GM23338 (cell line): ENCODE results near the gene TBC1D9. TPM values are rescaled to one million over a fixed set of nuclear protein-coding genes. Genes with fewer than 3 reads are reported as not detected.

Source experiments
- ATAC-seq: fragments of 200-7000 bp; cut with Tn5 transposase; 3 replicates; pipeline ENCODE4 v1.9.1; 2020
- DNase-seq: peaks from one replicate; pipeline ENCODE4 v3.0.0-alpha.2; 2015; ENCODE audit warnings: low spot score
- H2AFZ ChIP-seq: fragments of 200-600 bp; sonication (generic); 2 replicates; pipeline ENCODE4 v1.8.0; 2016; ENCODE audit warnings: antibody characterized with exemption, mild to moderate bottlenecking, moderate library complexity
- H3F3A ChIP-seq: fragments of 200-600 bp; sonication (generic); replicated peaks from 2 replicates; pipeline ENCODE4 v1.8.0; 2017; ENCODE audit warnings: antibody characterized with exemption, mixed run types, low read depth
- H3K27ac ChIP-seq: fragments of 200-600 bp; sonication (generic); 2 replicates; pipeline ENCODE4 v1.6.1; 2016; ENCODE audit warnings: low read depth
- H3K27me3 ChIP-seq: fragments of 200-600 bp; sonication (generic); 2 replicates; pipeline ENCODE4 v1.8.0; 2016; ENCODE audit warnings: mild to moderate bottlenecking, mixed run types, moderate library complexity; ENCODE audit not compliant: insufficient read depth
- H3K36me3 ChIP-seq: fragments of 200-600 bp; sonication (generic); 2 replicates; pipeline ENCODE4 v1.8.0; 2016; ENCODE audit warnings: mild to moderate bottlenecking; ENCODE audit not compliant: insufficient read depth
- H3K4me1 ChIP-seq: fragments of 200-600 bp; sonication (generic); 2 replicates; pipeline ENCODE4 v1.8.0; 2016; ENCODE audit warnings: mild to moderate bottlenecking, moderate library complexity; ENCODE audit not compliant: insufficient read depth
- H3K4me2 ChIP-seq: fragments of 200-600 bp; sonication (generic); 2 replicates; pipeline ENCODE4 v1.7.1; 2017; ENCODE audit warnings: mixed run types
- H3K4me3 ChIP-seq: fragments of 200-600 bp; sonication (generic); 2 replicates; pipeline ENCODE4 v1.6.1; 2016; ENCODE audit warnings: mixed run types
- H3K79me2 ChIP-seq: fragments of 200-600 bp; sonication (generic); replicated peaks from 2 replicates; pipeline ENCODE4 v1.8.0; 2017; ENCODE audit warnings: mild to moderate bottlenecking; ENCODE audit not compliant: insufficient read depth
- H3K9me2 ChIP-seq: fragments of 200-600 bp; sonication (generic); 2 replicates; pipeline ENCODE4 v1.8.0; 2017; ENCODE audit not compliant: insufficient read depth
- H4K20me1 ChIP-seq: fragments of 200-600 bp; sonication (generic); replicated peaks from 2 replicates; pipeline ENCODE4 v1.8.0; 2017; ENCODE audit warnings: mild to moderate bottlenecking; ENCODE audit not compliant: insufficient read depth
- H3K27ac Mint-ChIP-seq: 2 replicates; pipeline ENCODE4 v1.8.0; 2020; ENCODE audit warnings: inconsistent platforms, mild to moderate bottlenecking, moderate library complexity, mixed read lengths
- H3K27me3 Mint-ChIP-seq: 3 replicates; pipeline ENCODE4 v1.8.0; 2022; ENCODE audit warnings: low read depth, mild to moderate bottlenecking, moderate library complexity, mixed read lengths, inconsistent platforms; ENCODE audit not compliant: insufficient read depth, poor library complexity
- H3K36me3 Mint-ChIP-seq: 3 replicates; pipeline ENCODE4 v1.8.0; 2021; ENCODE audit warnings: low read depth, mild to moderate bottlenecking, inconsistent platforms, moderate library complexity, mixed read lengths
- H3K4me1 Mint-ChIP-seq: 3 replicates; pipeline ENCODE4 v1.8.0; 2020; ENCODE audit warnings: mild to moderate bottlenecking, inconsistent platforms, mixed read lengths
- H3K4me3 Mint-ChIP-seq: 3 replicates; pipeline ENCODE4 v1.8.0; 2021; ENCODE audit warnings: moderate library complexity, mild to moderate bottlenecking, inconsistent platforms, mixed read lengths
- H3K9me3 Mint-ChIP-seq: 3 replicates; pipeline ENCODE4 v1.8.0; 2020; ENCODE audit warnings: moderate library complexity, mild to moderate bottlenecking, inconsistent platforms, mixed read lengths
- CREB1 ChIP-seq: fragments of 250-450 bp; sonication (Bioruptor Pico); IDR thresholded peaks from 2 replicates; pipeline ENCODE4 v1.5.0; 2020; ENCODE audit warnings: low read depth, mild to moderate bottlenecking, moderate library complexity
- ETS1 ChIP-seq: IDR thresholded peaks from 2 replicates; pipeline ENCODE4 v1.6.1; 2016; ENCODE audit warnings: antibody characterized with exemption
- EZH2 ChIP-seq: fragments of 200-600 bp; sonication (generic); IDR thresholded peaks from one replicate; pipeline ENCODE4 v1.8.0; 2017; ENCODE audit warnings: antibody characterized with exemption, mild to moderate bottlenecking, low read depth; ENCODE audit not compliant: unreplicated experiment
- EZH2phosphoT487 ChIP-seq: fragments of 200-600 bp; sonication (generic); IDR thresholded peaks from one replicate; pipeline ENCODE4 v1.8.1; 2018; ENCODE audit warnings: antibody characterized with exemption; ENCODE audit not compliant: unreplicated experiment
- JUNB ChIP-seq: IDR thresholded peaks from one replicate; pipeline ENCODE4 v1.6.1; 2016; ENCODE audit warnings: antibody characterized with exemption; ENCODE audit not compliant: unreplicated experiment
- NANOG ChIP-seq: IDR thresholded peaks from 2 replicates; pipeline ENCODE4 v1.6.1; 2016; ENCODE audit warnings: antibody characterized with exemption, borderline replicate concordance
- POLR2AphosphoS5 ChIP-seq: IDR thresholded peaks from 2 replicates; pipeline ENCODE4 v1.6.1; 2016; ENCODE audit warnings: antibody characterized with exemption, low read depth
- REST ChIP-seq: IDR thresholded peaks from one replicate; pipeline ENCODE4 v1.6.1; 2018; ENCODE audit warnings: antibody characterized with exemption; ENCODE audit not compliant: unreplicated experiment
- STAT1 ChIP-seq: IDR thresholded peaks from one replicate; pipeline ENCODE4 v1.6.1; 2016; ENCODE audit warnings: antibody characterized with exemption; ENCODE audit not compliant: unreplicated experiment
- ZNF114 ChIP-seq: fragments of 250-450 bp; sonication (Bioruptor Pico); IDR thresholded peaks from 2 replicates; pipeline ENCODE4 v1.5.0; 2020; ENCODE audit warnings: mild to moderate bottlenecking, moderate library complexity
- ZNF331 ChIP-seq: fragments of 250-450 bp; sonication (Bioruptor Pico); IDR thresholded peaks from 2 replicates; pipeline ENCODE4 v1.5.0; 2020; ENCODE audit warnings: low read depth, mild to moderate bottlenecking, moderate library complexity
- polyA plus RNA-seq: library from polyadenylated mRNA; unstranded; fragments of >200 nt; fragmentation: Nextera tagmentation; extraction: Ambion mirVana; gene quantifications from 2 replicates; pipeline ENCODE4 v1.2.1, GENCODE V29; 2016
- total RNA-seq: library from RNA; depleted of rRNA; stranded (reverse); fragments of >200 nt; shearing (Covaris generic); gene quantifications from 2 replicates; pipeline ENCODE4 v1.2.3, GENCODE V29; 2014
- TF ChIP-seq, protein P1 (sequence below), 2 experiments: fragments of 200-600 bp in 1 of 2; sonication (generic) in 1 of 2; conservative IDR thresholded peaks; 2 replicates each; pipeline versions ENCODE4 v1.5.1 to v1.6.1; 2016 to 2017; ENCODE audit warnings: antibody characterized with exemption in 2 of 2, low read depth in 2 of 2, mild to moderate bottlenecking in 2 of 2, moderate library complexity in 1 of 2
- TF ChIP-seq, protein P2 (sequence below): fragments of 250-450 bp; sonication (Bioruptor Pico); IDR thresholded peaks from 2 replicates; pipeline ENCODE4 v1.5.0; 2020; ENCODE audit warnings: mild to moderate bottlenecking, moderate library complexity

The TBC1D9 gene
- total and polyA plus RNA-seq, 2 experiments from 2014 or later, result 0.03 to 0.56 TPM

DNA sequence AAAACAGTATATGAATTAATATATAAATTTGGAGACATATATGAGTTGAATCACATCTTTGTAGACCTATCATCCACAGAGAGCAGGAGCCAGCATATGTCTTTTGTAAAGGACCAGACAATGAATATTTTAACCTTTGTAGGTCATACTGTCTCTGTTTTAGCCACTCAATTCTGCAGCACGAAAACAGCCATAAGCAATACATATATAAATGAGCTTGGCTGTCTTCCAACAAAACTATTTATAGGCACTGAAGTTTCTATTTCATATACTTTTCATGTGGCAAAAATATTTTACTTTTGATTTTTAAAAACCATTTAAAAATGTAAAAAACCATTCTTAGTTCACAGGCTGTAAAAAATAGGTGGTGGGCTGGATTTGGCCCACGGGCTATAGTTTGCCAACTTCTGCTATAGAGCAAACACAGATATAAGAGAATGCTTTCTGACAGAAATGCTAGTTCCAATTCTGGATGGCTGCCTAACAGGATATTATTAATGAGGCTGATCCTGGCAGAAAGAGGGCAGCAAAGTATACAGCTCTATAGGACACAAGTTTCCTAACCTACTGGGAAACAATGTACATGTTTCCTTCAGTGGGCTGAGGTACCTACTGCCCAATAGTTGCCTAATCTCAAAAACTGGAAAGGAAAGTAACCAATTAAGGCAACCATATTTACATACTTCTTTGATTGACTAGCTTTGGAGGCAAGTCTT, 129.4 kb downstream of the TBC1D9 start:
- no peaks in the 10 kb centered on the region for H3K27me3 ChIP-seq
- H3K36me3 Mint-ChIP-seq, result 0 out of 3 replicates have a peak, but pooled peaks cover 3% of the 10 kb centered on the region

More for the DNA sequence above, 129.4 kb downstream of the TBC1D9 start:
- Histone ChIP-seq H3K4me1 (no peaks in the 10 kb centered on the region), H2AFZ (no peak overlapping the region), H3K36me3 (no peaks in the 10 kb centered on the region), H4K20me1 (no peaks in the 10 kb centered on the region), H3K4me2 (no peak overlapping the region), H3K4me3 (no peak overlapping the region), H3K79me2 (no peaks in the 10 kb centered on the region), H3K9me2 (no peaks in the 10 kb centered on the region), H3F3A (no peaks in the 10 kb centered on the region), H3K27ac (no peak overlapping the region)
- no peak for DNase-seq
- peaks cover 7% of the 10 kb centered on the region; the same call in 2 of the 3 replicates for H3K4me1 Mint-ChIP-seq
- H3K9me3 Mint-ChIP-seq, result no peaks in the 10 kb centered on the region
- peaks cover 2% of the 10 kb centered on the region for H3K27me3 Mint-ChIP-seq
- no peak overlapping the region for H3K27ac Mint-ChIP-seq
- no peak overlapping the region for H3K4me3 Mint-ChIP-seq
- no peak for ATAC-seq
- TF ChIP-seq JUNB (no peak), ETS1 (no peak), EZH2phosphoT487 (no peak), ZNF114 (CRISPR knock-in tag) (no peak), STAT1 (no peak), REST (no peak), EZH2 (no peak), POLR2AphosphoS5 (no peak), NANOG (no peak), CREB1 (no peak), ZNF331 (no peak)
- TF ChIP-seq, protein P1, sequence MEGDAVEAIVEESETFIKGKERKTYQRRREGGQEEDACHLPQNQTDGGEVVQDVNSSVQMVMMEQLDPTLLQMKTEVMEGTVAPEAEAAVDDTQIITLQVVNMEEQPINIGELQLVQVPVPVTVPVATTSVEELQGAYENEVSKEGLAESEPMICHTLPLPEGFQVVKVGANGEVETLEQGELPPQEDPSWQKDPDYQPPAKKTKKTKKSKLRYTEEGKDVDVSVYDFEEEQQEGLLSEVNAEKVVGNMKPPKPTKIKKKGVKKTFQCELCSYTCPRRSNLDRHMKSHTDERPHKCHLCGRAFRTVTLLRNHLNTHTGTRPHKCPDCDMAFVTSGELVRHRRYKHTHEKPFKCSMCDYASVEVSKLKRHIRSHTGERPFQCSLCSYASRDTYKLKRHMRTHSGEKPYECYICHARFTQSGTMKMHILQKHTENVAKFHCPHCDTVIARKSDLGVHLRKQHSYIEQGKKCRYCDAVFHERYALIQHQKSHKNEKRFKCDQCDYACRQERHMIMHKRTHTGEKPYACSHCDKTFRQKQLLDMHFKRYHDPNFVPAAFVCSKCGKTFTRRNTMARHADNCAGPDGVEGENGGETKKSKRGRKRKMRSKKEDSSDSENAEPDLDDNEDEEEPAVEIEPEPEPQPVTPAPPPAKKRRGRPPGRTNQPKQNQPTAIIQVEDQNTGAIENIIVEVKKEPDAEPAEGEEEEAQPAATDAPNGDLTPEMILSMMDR (conservative IDR thresholded peaks at IDR 0.05; ENCODE audit: low read depth in 2 of 2), result no peak; a peak in 1 of 4 replicates
- TF ChIP-seq, protein P2, sequence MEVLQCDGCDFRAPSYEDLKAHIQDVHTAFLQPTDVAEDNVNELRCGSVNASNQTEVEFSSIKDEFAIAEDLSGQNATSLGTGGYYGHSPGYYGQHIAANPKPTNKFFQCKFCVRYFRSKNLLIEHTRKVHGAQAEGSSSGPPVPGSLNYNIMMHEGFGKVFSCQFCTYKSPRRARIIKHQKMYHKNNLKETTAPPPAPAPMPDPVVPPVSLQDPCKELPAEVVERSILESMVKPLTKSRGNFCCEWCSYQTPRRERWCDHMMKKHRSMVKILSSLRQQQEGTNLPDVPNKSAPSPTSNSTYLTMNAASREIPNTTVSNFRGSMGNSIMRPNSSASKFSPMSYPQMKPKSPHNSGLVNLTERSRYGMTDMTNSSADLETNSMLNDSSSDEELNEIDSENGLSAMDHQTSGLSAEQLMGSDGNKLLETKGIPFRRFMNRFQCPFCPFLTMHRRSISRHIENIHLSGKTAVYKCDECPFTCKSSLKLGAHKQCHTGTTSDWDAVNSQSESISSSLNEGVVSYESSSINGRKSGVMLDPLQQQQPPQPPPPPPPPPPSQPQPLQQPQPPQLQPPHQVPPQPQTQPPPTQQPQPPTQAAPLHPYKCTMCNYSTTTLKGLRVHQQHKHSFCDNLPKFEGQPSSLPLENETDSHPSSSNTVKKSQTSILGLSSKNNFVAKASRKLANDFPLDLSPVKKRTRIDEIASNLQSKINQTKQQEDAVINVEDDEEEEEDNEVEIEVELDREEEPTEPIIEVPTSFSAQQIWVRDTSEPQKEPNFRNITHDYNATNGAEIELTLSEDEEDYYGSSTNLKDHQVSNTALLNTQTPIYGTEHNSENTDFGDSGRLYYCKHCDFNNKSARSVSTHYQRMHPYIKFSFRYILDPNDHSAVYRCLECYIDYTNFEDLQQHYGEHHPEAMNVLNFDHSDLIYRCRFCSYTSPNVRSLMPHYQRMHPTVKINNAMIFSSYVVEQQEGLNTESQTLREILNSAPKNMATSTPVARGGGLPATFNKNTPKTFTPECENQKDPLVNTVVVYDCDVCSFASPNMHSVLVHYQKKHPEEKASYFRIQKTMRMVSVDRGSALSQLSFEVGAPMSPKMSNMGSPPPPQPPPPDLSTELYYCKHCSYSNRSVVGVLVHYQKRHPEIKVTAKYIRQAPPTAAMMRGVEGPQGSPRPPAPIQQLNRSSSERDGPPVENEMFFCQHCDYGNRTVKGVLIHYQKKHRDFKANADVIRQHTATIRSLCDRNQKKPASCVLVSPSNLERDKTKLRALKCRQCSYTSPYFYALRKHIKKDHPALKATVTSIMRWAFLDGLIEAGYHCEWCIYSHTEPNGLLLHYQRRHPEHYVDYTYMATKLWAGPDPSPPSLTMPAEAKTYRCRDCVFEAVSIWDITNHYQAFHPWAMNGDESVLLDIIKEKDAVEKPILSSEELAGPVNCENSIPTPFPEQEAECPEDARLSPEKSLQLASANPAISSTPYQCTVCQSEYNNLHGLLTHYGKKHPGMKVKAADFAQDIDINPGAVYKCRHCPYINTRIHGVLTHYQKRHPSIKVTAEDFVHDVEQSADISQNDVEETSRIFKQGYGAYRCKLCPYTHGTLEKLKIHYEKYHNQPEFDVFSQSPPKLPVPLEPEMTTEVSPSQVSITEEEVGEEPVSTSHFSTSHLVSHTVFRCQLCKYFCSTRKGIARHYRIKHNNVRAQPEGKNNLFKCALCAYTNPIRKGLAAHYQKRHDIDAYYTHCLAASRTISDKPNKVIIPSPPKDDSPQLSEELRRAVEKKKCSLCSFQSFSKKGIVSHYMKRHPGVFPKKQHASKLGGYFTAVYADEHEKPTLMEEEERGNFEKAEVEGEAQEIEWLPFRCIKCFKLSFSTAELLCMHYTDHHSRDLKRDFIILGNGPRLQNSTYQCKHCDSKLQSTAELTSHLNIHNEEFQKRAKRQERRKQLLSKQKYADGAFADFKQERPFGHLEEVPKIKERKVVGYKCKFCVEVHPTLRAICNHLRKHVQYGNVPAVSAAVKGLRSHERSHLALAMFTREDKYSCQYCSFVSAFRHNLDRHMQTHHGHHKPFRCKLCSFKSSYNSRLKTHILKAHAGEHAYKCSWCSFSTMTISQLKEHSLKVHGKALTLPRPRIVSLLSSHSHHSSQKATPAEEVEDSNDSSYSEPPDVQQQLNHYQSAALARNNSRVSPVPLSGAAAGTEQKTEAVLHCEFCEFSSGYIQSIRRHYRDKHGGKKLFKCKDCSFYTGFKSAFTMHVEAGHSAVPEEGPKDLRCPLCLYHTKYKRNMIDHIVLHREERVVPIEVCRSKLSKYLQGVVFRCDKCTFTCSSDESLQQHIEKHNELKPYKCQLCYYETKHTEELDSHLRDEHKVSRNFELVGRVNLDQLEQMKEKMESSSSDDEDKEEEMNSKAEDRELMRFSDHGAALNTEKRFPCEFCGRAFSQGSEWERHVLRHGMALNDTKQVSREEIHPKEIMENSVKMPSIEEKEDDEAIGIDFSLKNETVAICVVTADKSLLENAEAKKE, result no peak
